Tibial nerve (tissue), 4 donors: ENCODE results near the gene PRH2.

ENCODE experiments used
- CTCF ChIP-seq, 5 experiments: fragments of 200-600 bp in 3 of 5; fragments of 450-650 bp in 2 of 5; sonication (generic) in 3 of 5; IDR thresholded peaks; one replicate each; pipeline ENCODE4 v1.5.1; 2016 to 2019; ENCODE audit warnings: antibody characterized with exemption in 5 of 5, mild to moderate bottlenecking in 3 of 5, moderate library complexity in 2 of 5
- EP300 ChIP-seq, 2 donors: sonication (generic); formaldehyde crosslinking; IDR thresholded peaks; one replicate each; pipeline ENCODE4 v1.6.1; 2017; ENCODE audit warnings: antibody characterized with exemption in 2 of 2, mild to moderate bottlenecking in 1 of 2
- POLR2A ChIP-seq, 2 donors: fragments of 450-650 bp; IDR thresholded peaks; one replicate each; pipeline ENCODE4 v1.6.1; 2017; ENCODE audit warnings: antibody characterized with exemption in 2 of 2, mild to moderate bottlenecking in 2 of 2, moderate library complexity in 2 of 2

DNA sequence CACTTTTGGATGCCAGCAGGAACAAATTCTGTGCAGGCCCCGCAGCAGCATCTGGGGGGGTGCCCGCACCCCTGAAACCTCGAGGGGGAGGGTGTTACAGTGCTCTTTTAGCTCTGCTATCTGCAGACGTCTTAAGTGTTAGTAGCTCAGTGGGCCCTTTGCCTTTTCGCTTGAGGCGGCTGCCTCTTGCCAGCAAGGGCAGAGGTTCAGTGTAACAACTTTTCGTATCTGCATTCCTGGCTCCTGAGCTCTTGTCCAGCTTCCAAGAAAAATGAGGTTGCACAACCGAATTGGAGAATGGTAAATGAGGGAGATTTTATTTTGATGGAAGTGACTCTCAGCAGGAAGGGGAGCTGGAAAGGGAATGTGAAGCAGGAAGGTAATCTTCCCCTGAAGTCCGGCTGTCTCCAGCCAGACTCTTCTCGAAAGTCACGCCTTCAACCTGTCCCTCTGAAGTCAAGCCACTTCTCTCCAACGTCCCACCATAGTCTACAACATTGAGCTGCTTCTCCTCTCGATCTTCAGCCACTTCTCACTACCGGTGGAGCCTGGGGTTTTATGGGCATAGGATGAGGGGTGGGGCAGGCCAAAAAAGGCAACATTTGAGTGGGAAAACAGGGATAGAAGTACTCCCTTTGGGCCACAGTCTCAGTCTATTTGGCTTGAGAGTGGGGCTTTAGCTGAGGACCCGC, 39.9 kb downstream of the PRH2 start:
- no peak for TF ChIP-seq CTCF (IDR thresholded peaks at IDR 0.05)
- TF ChIP-seq POLR2A (IDR thresholded peaks at IDR 0.05), result no peak
- peak in 1 of 2 donors; percentile 38 for TF ChIP-seq EP300 (IDR thresholded peaks at IDR 0.05)
